CD14-positive monocyte (primary cell): ENCODE data around the gene KLHL17. TPM values are rescaled to one million over a fixed set of nuclear protein-coding genes. Genes with fewer than 3 reads are reported as not detected.

Source experiments
- DNase-seq, 3 donors: peaks; one replicate each; pipeline ENCODE4 v3.0.0-alpha.2; 2011 to 2022
- H2AFZ ChIP-seq: 2 replicates; pipeline ENCODE4 v1.6.0; 2012; ENCODE audit warnings: mild to moderate bottlenecking, low read depth, low read length, inconsistent platforms; ENCODE audit not compliant: insufficient read depth, poor library complexity, severe bottlenecking
- H3K27ac ChIP-seq, 2 donors: 1 replicate in 1 of 2; 2 replicates in 1 of 2; pipeline ENCODE4 v1.5.1; 2012 to 2013; ENCODE audit warnings: low read length in 2 of 2, control low read depth in 1 of 2, inconsistent platforms in 1 of 2, low read depth in 1 of 2, mild to moderate bottlenecking in 1 of 2
- H3K27me3 ChIP-seq, 2 donors: one replicate each; pipeline versions ENCODE4 v1.6.0 to v1.6.1; 2011 to 2013; ENCODE audit warnings: low read length in 2 of 2; ENCODE audit not compliant: control insufficient read depth in 2 of 2, insufficient read depth in 2 of 2
- H3K36me3 ChIP-seq, 2 donors: replicated peaks in 1 of 2; 1 replicate in 1 of 2; 2 replicates in 1 of 2; pipeline versions ENCODE4 v1.5.1 to v1.6.1; 2012 to 2013; ENCODE audit warnings: low read length in 2 of 2, control low read depth in 1 of 2, inconsistent platforms in 1 of 2, mild to moderate bottlenecking in 1 of 2; ENCODE audit not compliant: insufficient read depth in 2 of 2, control insufficient read depth in 1 of 2
- H3K4me1 ChIP-seq, 2 donors: 1 replicate in 1 of 2; 2 replicates in 1 of 2; pipeline versions ENCODE4 v1.5.1 to v1.6.1; 2012 to 2013; ENCODE audit warnings: low read length in 2 of 2, control low read depth in 1 of 2, inconsistent platforms in 1 of 2, mild to moderate bottlenecking in 1 of 2, moderate library complexity in 1 of 2; ENCODE audit not compliant: insufficient read depth in 2 of 2, control insufficient read depth in 1 of 2
- H3K4me2 ChIP-seq: replicated peaks from 2 replicates; pipeline ENCODE3; 2012; ENCODE audit warnings: low read length, moderate library complexity, mild to moderate bottlenecking; ENCODE audit not compliant: poor library complexity, severe bottlenecking; ENCODE audit errors: extremely low read depth
- H3K4me3 ChIP-seq, 3 experiments: fragments of 200-600 bp in 1 of 3; sonication (generic) in 1 of 3; replicated peaks in 1 of 3; 1 replicate in 2 of 3; 2 replicates in 1 of 3; pipeline ENCODE4 v1.5.1; 2011 to 2013; ENCODE audit warnings: low read length in 3 of 3, mild to moderate bottlenecking in 3 of 3, control low read depth in 2 of 3, low read depth in 2 of 3, inconsistent platforms in 1 of 3, moderate library complexity in 1 of 3
- H3K79me2 ChIP-seq: 2 replicates; pipeline ENCODE4 v1.6.0; 2012; ENCODE audit warnings: mild to moderate bottlenecking, control low read depth, inconsistent platforms, low read length, moderate library complexity; ENCODE audit not compliant: insufficient read depth
- H3K9ac ChIP-seq: 2 replicates; pipeline ENCODE4 v1.6.0; 2017; ENCODE audit warnings: low read length, mild to moderate bottlenecking; ENCODE audit not compliant: insufficient read depth, poor library complexity, severe bottlenecking
- H3K9me3 ChIP-seq, 2 donors: replicated peaks in 1 of 2; 1 replicate in 1 of 2; 2 replicates in 1 of 2; pipeline versions ENCODE4 v1.5.1 to v1.6.1; 2012 to 2013; ENCODE audit warnings: low read length in 2 of 2, control low read depth in 1 of 2; ENCODE audit not compliant: control insufficient read depth in 1 of 2, insufficient read depth in 1 of 2
- H4K20me1 ChIP-seq: 2 replicates; pipeline ENCODE4 v1.6.0; 2012; ENCODE audit warnings: mild to moderate bottlenecking, low read length, control low read depth, moderate library complexity; ENCODE audit not compliant: insufficient read depth
- H3K27ac Mint-ChIP-seq, 7 donors: one replicate each; pipeline ENCODE4 v1.8.0; 2020; ENCODE audit warnings: mild to moderate bottlenecking in 7 of 7, mixed read lengths in 7 of 7, moderate library complexity in 6 of 7, inconsistent platforms in 2 of 7
- H3K27me3 Mint-ChIP-seq, 3 donors: one replicate each; pipeline ENCODE4 v1.8.0; 2021 to 2022; ENCODE audit warnings: low read depth in 3 of 3, mild to moderate bottlenecking in 3 of 3, mixed read lengths in 3 of 3, moderate library complexity in 3 of 3, inconsistent platforms in 1 of 3
- H3K36me3 Mint-ChIP-seq, 2 donors: one replicate each; pipeline ENCODE4 v1.8.0; 2020; ENCODE audit warnings: mixed read lengths in 2 of 2, inconsistent platforms in 1 of 2, mild to moderate bottlenecking in 1 of 2
- H3K4me1 Mint-ChIP-seq: one replicate; pipeline ENCODE4 v1.8.0; 2020; ENCODE audit warnings: mild to moderate bottlenecking, mixed read lengths
- H3K4me3 Mint-ChIP-seq, 2 donors: one replicate each; pipeline ENCODE4 v1.8.0; 2020; ENCODE audit warnings: mild to moderate bottlenecking in 2 of 2, mixed read lengths in 2 of 2, moderate library complexity in 1 of 2
- H3K9me3 Mint-ChIP-seq, 7 donors: one replicate each; pipeline ENCODE4 v1.8.0; 2020 to 2022; ENCODE audit warnings: mixed read lengths in 7 of 7, mild to moderate bottlenecking in 6 of 7, moderate library complexity in 6 of 7, inconsistent platforms in 2 of 7
- WGBS: methylation state at CpG from one replicate; pipeline ENCODE4 v1.1.5; 2013; ENCODE audit warnings: missing lambda C conversion rate; ENCODE audit not compliant: insufficient coverage; 5-methylcytosine and 5-hydroxymethylcytosine counted together
- intact Hi-C, 2 donors: fragments of 100-400 bp; cut with micrococcal nuclease; formaldehyde crosslinking; loops; one replicate each; pipeline versions ENCODE4 v1.15.0 to v1.15.1; 2023
- polyA plus RNA-seq, 3 donors: library from polyadenylated mRNA; depleted of rRNA in 1 of 3; unstranded in 2 of 3; stranded (reverse) in 1 of 3; fragments of 300-500 nt in 2 of 3; fragments of >200 nt in 1 of 3; fragmentation: Illumina TruSeq in 2 of 3; gene quantifications; 1 replicate in 2 of 3; 2 replicates in 1 of 3; pipeline ENCODE4 v1.2.3, GENCODE V29; 2012 to 2021
- TF ChIP-seq, protein P1 (sequence below): fragments of 200-600 bp; IDR thresholded peaks from one replicate; pipeline ENCODE4 v1.8.0; 2022; ENCODE audit warnings: antibody characterized with exemption, mild to moderate bottlenecking

Gene KLHL17
- polyA plus RNA-seq, 3 donors: 0.31 to 48.1 (median 0.71) TPM

DNA sequence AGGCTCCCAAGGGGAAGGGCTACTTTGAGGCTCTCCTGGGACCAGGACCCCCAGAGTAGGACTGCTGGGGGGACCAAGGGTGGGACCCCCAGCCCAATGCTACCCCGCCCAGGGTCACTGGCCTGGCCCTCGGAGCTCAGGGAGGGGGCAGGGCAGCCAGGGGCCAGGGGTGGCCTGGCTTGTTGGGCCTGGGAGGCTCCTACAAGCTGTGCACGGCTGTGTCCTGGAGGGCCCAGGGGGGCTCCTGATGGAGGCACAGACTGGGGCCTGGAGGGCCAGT, 37.3 kb downstream of the KLHL17 start:
- Histone ChIP-seq H3K9me3 (peaks cover 12 to 27% of the 10 kb centered on the region in 2 donors), H3K27ac (no peak overlapping the region), H3K4me1 (peaks cover 11 to 33% of the 10 kb centered on the region in 2 donors), H2AFZ (no peak overlapping the region), H3K4me2 (peak overlapping the region; percentile 36), H3K4me3 (peak overlapping the region in 1 of 3 experiments; percentile 52), H4K20me1 (peaks cover 12% of the 10 kb centered on the region), H3K79me2 (no peaks in the 10 kb centered on the region), H3K9ac (no peak overlapping the region), H3K27me3 (peaks cover 29 to 62% of the 10 kb centered on the region in 2 donors), H3K36me3 (no peaks in the 10 kb centered on the region)
- Mint-ChIP-seq H3K9me3 (peaks cover 3 to 35% (median 17%) of the 10 kb centered on the region in 7 donors), H3K36me3 (peaks cover 0 to 4% of the 10 kb centered on the region in 2 donors), H3K4me3 (no peak overlapping the region), H3K4me1 (peaks cover 14% of the 10 kb centered on the region), H3K27me3 (peaks cover 58 to 85% (median 65%) of the 10 kb centered on the region in 3 donors), H3K27ac (no peak overlapping the region)
- 50% methylated on average over 3 of the region's 3 CpGs for WGBS
- TF ChIP-seq, protein P1, sequence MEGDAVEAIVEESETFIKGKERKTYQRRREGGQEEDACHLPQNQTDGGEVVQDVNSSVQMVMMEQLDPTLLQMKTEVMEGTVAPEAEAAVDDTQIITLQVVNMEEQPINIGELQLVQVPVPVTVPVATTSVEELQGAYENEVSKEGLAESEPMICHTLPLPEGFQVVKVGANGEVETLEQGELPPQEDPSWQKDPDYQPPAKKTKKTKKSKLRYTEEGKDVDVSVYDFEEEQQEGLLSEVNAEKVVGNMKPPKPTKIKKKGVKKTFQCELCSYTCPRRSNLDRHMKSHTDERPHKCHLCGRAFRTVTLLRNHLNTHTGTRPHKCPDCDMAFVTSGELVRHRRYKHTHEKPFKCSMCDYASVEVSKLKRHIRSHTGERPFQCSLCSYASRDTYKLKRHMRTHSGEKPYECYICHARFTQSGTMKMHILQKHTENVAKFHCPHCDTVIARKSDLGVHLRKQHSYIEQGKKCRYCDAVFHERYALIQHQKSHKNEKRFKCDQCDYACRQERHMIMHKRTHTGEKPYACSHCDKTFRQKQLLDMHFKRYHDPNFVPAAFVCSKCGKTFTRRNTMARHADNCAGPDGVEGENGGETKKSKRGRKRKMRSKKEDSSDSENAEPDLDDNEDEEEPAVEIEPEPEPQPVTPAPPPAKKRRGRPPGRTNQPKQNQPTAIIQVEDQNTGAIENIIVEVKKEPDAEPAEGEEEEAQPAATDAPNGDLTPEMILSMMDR: no peak
- DNase-seq: peak in 1 of 3 donors; percentile 6
- intact Hi-C loops: no loop called here

GRCh38 chr1:997993-998744, 37.8 kb downstream of the KLHL17 start:
- Histone ChIP-seq H2AFZ (no peak overlapping the region), H3K4me3 (peak overlapping the region in 2 of 3 experiments; percentile 17 to 52), H3K9me3 (peaks cover 7 to 22% of the 10 kb centered on the region in 2 donors), H3K36me3 (no peaks in the 10 kb centered on the region), H3K4me2 (peak overlapping the region; percentile 36), H3K9ac (no peak overlapping the region), H3K4me1 (peaks cover 11 to 33% of the 10 kb centered on the region in 2 donors), H3K27ac (no peak overlapping the region), H3K79me2 (no peaks in the 10 kb centered on the region), H3K27me3 (peaks cover 29 to 67% of the 10 kb centered on the region in 2 donors), H4K20me1 (peaks cover 12% of the 10 kb centered on the region)
- Mint-ChIP-seq H3K4me1 (peaks cover 14% of the 10 kb centered on the region), H3K36me3 (peaks cover 0 to 4% of the 10 kb centered on the region in 2 donors), H3K27ac (no peak overlapping the region), H3K9me3 (peaks cover 2 to 34% (median 12%) of the 10 kb centered on the region in 7 donors), H3K27me3 (peaks cover 63 to 89% (median 70%) of the 10 kb centered on the region in 3 donors), H3K4me3 (peak overlapping the region; percentile 63 to 66)
- intact Hi-C loops: no loop called here
- 6% methylated on average over 74 of the region's 75 CpGs for WGBS
- peak in 1 of 3 donors; percentile 4 for DNase-seq
- TF ChIP-seq, protein P1: no peak
